ENCODE results near the gene CALHM3.
"Not testable (repeated sequence)": the region's sequence is repeated elsewhere in the genome, so short reads cannot be mapped to it uniquely, and the experiment has no call there.

Gene CALHM3

GRCh38 chr10:103479135-103479534 lies at the start of gene CALHM3:
CALHM3 (minus strand) TSS chr10:103479240; CDS start chr10:103479032, 208 bp downstream.
- in situ Hi-C loops (cut with MboI; ENCODE audit: low sequenced_read_pairs): loop anchor here (5.0 to 25.0 kb wide), 2 partner anchors 67 to 567 kb away; partner anchors contain the start of gene CNNM2

DNA sequence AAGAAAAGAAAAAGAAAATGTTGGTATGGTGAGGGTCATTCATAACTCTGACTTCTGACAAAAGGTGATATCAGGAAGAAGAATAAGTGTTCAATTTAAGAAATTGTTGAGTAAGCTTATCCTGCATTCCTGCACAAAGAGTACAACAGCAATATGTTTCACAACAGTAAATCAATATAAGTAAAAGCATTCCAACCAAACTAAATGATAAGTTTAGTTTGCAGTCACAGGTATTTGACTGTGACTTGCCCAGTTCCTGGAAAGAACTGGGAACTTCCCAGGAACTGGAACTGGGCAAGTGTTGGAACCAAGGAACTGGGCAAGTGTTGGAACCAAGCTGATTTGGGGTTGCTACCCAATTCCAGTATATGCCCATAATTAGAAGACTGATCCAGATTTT lies 49.5 kb upstream of the CALHM3 start:
- in situ Hi-C loops (cut with MboI; ENCODE audit: low sequenced_read_pairs): no loop called here

GRCh38 chr10:103527476-103527875 lies 48.4 kb upstream of the CALHM3 start:
- in situ Hi-C loops (cut with MboI; ENCODE audit: low sequenced_read_pairs): not testable (repeated sequence)

GRCh38 chr10:103525901-103526300 lies 46.9 kb upstream of the CALHM3 start:
- in situ Hi-C loops (cut with MboI; ENCODE audit: low sequenced_read_pairs): no loop called here

- in situ Hi-C loops (cut with MboI; ENCODE audit: low sequenced_read_pairs): no loop called here
Observed at GRCh38 chr10:103523683-103524082, 44.6 kb upstream of the CALHM3 start.

- in situ Hi-C loops (cut with MboI; ENCODE audit: low sequenced_read_pairs): not testable (repeated sequence)
Observed at GRCh38 chr10:103522006-103522405, 43.0 kb upstream of the CALHM3 start.

GRCh38 chr10:103519798-103520197 lies 40.8 kb upstream of the CALHM3 start:
- in situ Hi-C loops (cut with MboI; ENCODE audit: low sequenced_read_pairs): no loop called here

GRCh38 chr10:103517234-103518085 lies 38.4 kb upstream of the CALHM3 start:
- in situ Hi-C loops (cut with MboI; ENCODE audit: low sequenced_read_pairs): no loop called here

GRCh38 chr10:103514244-103514643 lies 35.2 kb upstream of the CALHM3 start:
- in situ Hi-C loops (cut with MboI; ENCODE audit: low sequenced_read_pairs): no loop called here

- in situ Hi-C loops (cut with MboI; ENCODE audit: low sequenced_read_pairs): no loop called here
Observed at GRCh38 chr10:103513380-103514060, 34.5 kb upstream of the CALHM3 start.

- in situ Hi-C loops (cut with MboI; ENCODE audit: low sequenced_read_pairs): no loop called here
Observed at GRCh38 chr10:103512591-103513379, 33.7 kb upstream of the CALHM3 start.

DNA sequence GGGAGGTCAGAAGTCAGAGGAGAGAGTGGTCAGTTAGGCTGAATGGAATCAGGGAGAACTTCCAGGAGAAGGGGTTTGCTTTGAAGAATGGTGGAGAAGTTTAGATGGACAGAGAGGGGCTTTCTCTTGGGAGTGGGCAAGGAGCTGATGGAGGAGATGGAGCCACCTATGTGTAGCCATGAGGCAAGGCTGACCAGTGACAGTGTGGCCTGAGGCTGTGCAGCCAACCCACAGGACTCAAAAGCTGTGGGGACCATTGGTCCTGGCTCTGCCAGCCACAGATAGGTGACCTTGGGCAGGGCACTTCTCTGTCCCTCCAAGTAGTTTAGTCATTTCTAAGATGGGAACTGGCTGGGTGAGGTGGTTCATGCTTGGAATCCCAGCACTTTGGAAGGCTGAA lies 33.1 kb upstream of the CALHM3 start:
- in situ Hi-C loops (cut with MboI; ENCODE audit: low sequenced_read_pairs): no loop called here

GRCh38 chr10:103510791-103511752 lies 32.0 kb upstream of the CALHM3 start:
- in situ Hi-C loops (cut with MboI; ENCODE audit: low sequenced_read_pairs): no loop called here

DNA sequence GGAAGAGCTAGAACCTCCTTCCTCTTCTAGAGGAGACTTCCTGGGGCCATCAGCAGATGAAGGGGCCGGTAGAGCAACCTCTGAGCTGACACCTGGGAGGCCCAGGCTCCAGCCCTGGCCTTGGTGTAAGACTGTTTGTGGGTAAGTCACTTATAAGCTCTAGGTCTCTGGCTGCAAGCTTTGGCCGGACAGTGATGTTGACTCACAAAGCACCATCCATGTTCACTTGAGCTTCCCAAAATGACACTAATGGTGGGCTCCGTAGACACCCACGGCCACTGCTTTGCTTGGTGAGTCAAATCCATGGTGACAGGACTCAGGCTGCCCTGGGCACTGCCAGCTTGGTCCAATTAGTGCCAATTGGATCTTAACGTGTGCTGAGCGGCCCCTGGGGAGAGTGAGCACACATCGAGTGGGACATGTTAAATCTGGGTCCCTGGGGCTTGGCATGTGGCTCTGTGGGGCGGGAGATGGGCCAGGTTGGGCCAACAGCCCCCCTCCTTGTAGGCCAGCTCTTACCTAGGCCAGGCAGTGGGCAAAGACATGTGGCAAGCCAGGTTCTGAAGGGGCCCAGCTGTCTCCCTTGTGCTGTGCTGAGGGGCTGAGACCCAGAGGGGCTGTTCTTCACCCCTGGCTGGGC lies 31.1 kb upstream of the CALHM3 start:
- in situ Hi-C loops (cut with MboI; ENCODE audit: low sequenced_read_pairs): no loop called here

DNA sequence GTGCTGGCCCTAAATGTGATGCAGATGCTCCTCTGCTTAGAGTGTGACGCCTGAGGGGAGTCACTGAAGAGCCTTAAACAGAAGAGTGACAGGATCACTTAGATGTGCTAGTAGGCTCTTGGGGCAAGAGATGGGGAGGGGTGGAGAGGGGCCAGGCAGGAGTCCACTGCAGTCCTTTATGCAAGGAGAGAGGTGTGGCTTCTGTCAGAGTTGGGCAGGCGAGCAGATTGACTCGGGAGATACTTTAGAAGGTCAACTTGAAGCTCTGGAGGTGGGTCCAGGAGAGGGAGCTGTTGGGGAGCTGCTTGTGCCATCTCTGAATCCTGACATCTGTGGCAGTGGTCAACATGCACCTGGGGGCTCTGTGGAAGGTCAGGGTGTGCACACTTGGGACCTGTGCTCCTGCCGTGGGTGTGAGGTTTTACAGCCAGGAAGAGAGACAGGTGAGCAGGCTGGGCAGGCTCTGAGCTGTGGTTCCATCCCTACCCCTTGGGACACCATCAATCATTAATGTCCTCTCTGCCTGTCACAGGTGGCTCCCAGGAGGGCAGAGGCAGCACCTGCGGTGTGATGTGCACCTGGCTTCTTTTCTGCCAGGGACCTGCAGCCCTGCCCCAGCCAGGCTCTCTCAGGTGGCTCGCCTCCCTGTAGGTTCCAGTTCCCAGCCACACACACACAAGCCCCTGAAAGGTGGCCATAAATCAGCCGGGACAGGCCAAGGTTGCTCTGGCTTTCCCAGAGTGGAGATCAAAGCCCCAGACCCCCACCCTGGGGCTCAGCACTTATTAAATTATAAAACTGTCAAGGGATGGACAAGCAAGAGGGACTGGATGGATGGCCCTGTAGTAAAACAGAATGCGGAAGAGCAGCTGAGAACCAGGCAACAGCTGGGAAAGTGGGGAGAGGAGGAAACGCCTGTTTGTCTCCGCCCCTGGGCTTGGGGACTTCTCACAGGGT lies 28.5 kb upstream of the CALHM3 start:
- in situ Hi-C loops (cut with MboI; ENCODE audit: low sequenced_read_pairs): no loop called here

DNA sequence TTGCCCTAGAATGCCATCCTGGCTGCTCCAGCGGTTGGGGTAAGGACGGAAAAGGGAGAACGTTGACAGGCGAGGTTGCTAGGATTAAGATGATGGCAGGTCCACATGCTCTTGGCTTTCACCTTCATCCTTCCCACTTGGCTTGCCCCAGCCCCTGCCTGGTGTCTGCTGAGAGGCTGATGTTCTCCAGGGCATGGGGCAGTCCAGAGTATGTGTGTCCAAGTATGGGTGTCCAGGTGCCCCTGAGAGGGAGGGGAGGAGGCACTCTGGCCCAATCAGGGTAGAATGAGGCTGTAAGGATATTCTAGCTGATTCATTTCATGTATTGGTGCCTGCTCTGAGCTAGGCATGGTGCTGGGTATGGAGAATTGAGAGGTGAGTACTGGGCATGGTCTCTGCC lies 27.0 kb upstream of the CALHM3 start:
- in situ Hi-C loops (cut with MboI; ENCODE audit: low sequenced_read_pairs): no loop called here

GRCh38 chr10:103504181-103504783 lies 25.2 kb upstream of the CALHM3 start:
- in situ Hi-C loops (cut with MboI; ENCODE audit: low sequenced_read_pairs): no loop called here

GRCh38 chr10:103503777-103504176 lies 24.7 kb upstream of the CALHM3 start:
- in situ Hi-C loops (cut with MboI; ENCODE audit: low sequenced_read_pairs): not testable (repeated sequence)

Data from HL-60/S4 treated with retinoic acid at 250 ng/mL for 4 days and 3 days (cell line).